ENCODE data around the gene HTR7. TPM values are rescaled to one million over a fixed set of nuclear protein-coding genes. Genes with fewer than 3 reads are reported as not detected.

HTR7 gene
- total RNA-seq, 1 experiment from 2014 or later: 0.12 TPM

DNA sequence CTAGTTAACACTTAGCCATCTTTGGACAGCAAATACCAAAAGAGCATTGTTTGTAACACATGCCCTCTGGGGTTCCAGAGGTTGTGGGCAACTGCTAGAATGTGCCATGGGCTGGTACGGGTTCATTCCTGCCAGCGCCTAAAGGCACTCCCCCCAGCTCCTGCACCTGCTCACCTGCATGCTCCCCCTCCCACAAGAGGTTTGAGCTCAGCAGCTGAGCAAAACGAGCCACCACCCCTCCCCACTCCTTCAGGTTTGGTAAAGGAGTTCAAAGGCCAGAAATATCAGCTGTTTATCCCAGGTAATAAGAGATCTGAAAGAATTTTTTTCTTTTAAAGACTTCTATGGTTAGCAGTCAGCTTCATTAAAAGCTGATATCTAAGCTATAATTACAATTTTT, 53.5 kb downstream of the HTR7 start:
- DNase-seq (ENCODE audit: low spot score): no peak

DNA sequence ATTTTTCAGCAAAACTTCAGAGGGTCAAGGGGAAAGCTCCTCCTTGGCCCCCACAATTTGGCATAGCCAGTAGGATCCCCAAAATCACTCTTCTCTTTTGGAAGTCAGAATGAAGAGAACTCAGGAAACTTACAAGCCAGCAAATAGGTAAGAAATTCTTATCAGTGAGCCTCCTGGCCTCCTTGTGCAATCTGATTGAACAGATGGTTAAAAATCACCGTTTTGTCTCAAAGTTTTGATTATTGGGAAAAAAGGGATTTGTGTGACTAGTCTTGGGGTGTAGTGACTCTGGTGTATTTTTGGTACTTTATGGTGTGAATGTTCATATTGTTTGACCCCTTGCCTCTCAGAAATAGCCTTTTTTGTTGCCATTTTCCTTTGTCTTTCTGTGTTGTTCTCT, 56.2 kb downstream of the HTR7 start:
- no peak for DNase-seq (ENCODE audit: low spot score)

DNA sequence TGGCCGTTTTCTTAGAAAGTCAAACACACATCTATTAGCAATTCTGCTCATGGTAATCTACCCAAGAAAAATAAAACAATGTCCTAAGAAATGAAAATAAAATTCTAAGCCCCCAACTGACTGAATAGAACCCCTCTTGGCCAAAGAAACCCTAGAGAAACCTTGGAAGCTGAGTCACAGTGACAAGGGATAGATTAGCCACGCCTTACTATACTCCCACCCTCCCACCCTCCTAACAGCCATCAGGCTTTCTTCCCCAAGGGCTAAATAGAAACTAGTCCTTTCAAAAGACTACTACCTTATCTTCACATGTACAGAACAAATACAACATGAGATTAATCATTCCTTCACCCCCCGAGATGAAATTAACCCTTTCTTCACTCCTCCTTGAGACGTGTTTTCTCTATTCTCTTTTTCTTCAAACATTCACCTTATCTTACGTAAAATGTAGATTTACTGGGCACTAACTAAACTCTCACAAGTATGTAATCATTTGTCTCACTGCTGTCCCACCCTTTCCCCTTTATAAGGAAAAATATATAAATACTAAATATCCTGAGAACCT, 57.5 kb downstream of the HTR7 start:
- DNase-seq (ENCODE audit: low spot score): no peak

DNA sequence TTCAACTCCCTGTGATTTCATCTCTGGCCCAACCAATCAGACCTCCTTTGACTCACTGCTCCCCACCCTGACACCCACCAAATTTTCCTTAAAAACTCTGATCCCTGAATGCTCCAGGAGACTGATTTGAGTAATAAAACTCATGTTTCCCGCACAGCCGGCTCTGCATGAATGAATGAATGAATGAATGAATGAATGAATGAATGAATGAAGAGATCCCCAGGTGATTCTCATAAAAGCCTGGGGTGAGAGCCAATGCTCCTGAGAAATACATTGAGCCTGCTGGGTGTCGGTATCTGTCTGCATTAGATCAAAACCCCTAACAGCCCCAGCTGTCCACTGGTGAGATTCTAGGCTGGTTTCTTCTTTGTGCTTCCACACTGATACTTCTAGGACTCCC, 58.7 kb downstream of the HTR7 start:
- no peak for DNase-seq (ENCODE audit: low spot score)

DNA sequence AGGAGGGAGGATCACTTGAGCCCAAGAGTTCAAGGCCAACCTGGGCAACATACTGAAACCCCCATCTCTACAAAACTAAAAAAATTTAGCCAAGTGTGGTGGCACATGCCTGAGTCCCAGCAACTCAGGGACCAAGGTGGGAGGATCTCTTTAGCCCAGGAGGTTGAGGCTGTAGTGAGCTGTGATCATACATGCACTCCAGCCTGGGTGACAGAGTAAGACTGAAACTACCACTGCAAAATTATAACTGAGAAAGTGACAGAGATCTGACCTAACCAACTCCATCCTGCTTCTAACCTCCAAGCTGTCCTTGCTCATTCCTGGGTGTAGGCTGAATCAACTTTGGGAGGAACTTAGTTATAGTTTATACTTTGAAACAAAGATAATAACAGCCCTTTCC, 59.4 kb downstream of the HTR7 start:
- no peak for DNase-seq (ENCODE audit: low spot score)

DNA sequence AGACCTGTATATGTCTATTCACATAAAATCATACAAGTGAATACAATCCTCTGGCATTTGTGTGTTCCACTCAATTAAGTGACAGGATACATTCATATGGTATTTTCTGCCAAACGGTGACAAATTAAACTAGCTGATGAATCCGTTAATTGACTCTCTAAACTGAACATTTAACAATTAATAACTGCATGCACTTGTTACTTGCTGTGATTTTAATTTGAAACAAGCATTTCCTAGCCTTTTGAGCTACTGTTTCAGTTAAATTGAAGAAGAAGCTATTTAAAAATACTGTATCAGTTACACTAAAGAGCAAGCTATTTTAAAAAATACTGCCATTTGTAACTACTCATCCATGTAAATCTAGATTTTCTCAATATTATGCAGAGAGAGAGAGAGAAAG, 67.4 kb downstream of the HTR7 start:
- no peak for DNase-seq (ENCODE audit: low spot score)

DNA sequence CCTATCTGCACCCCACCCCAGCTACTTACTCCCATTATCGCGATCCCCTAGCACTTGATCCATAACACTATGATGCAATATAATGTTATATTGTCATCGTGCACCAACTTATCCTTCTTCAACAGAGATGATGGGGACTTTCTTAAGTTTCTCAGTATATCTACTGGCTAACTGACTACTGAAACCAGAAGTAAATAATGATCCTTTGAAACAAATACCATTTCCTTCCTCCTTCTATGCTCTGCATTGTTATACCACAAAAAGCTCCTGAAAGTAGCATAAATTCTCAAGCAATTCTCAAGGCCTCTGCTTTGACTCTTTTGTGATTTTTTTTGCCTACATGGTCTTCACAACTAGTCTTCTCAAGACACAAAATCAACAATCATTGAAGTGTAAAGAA, 68.9 kb downstream of the HTR7 start:
- DNase-seq (ENCODE audit: low spot score): no peak

DNA sequence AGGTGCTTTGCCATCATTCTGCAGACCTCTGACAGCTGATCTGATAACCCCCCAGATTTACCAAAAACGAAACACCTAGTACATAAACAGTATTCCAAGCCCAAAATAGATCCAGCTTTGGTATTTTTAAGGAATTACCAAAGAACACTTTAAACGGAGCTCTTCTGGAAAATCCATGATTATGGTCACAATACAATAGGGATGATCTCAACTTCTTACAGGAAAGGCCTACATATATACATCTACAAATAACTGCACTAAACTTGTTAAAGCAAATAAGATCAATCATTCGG, 69.7 kb downstream of the HTR7 start:
- no peak for DNase-seq (ENCODE audit: low spot score)

DNA sequence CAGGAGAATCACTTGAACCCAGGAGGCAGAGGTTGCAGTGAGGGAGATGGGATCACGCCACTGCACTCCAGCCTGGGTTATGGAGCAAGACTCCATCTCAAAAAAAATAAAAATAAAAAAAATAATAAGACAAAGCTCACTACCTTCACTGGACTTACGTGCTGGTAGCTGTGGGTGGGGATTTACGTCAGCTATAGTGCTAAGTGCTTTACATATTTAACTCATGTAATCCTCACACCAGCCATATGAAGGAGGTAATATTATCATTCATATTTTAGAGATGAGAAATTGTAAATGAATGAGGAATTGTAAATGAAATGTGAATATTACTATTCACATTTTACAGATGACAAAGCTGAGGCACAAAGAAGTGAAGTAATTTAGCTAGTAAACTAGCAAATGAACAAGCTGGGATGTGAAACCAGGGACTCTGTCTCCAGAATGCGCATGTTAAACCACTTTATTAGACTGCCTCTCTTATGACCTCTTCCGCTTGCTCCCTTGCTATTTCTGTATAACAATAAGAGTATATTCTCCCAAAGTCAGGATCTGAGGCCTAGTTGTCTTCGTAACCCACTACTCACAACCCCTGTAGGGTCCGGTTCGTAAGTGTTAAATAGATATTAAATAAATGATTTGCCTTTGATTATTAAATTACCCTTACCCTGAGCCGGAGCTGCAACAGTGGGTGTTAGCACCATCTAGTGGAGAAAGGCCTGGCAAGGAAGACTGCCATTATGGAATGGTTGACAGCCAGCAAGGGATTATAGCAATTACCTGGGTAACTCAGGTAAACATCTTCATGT, 70.2 kb downstream of the HTR7 start:
- DNase-seq (ENCODE audit: low spot score): peak; percentile 22

DNA sequence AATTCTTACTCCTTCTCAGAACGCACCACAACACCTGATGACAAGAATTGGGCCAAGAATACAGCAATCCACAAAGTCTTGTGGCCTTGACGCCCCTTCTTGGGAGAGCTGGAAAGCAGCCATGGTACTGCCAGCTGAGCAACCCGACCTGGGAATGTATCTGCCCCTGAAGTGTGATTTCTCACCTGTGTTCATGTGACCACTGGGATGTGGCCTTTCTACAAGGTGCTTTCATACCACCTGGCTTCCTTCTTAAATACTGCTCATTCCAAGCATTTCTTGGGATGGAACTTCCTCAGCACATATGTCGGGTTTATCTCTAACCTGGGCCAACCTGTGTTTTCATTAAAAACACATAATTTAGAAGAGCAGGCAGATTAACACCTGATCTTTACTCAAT, 72.1 kb downstream of the HTR7 start:
- no peak for DNase-seq (ENCODE audit: low spot score)

DNA sequence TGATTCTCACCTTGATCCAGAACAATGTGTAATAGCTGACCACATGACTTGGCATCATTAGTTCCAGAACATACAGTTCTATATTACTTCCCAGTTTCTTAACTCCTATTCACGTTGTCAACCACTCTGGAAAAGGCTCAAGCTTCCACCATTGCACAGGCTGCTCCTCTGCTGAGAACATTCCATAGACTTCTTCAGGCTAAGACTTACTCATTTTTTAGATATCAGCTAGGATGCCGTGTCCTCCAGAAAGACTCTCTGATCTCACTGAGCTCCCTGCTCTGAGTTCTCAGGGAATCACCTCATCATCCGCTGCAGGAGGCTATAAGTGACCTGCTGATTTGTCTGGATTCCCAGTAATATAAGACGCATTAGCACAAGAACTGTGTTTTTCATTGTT, 73.1 kb downstream of the HTR7 start:
- DNase-seq (ENCODE audit: low spot score): no peak

DNA sequence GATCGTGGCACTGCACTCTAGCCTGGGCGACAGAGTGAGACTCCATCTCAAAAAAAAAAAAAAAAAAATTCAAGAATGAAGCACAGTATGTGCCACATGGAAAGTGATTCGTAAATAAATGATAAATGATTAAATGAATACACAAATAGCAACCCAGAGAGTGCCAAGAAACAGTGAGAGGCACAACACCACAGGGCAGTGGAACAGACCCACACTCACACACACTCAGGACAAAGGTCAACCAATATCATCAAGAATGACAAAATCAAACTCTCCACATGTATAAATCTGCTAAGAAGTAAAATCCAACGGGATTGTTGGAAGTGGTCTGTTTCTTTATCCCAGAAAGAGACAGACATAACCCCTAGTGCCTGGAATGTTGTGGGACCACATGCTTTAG, 77.4 kb downstream of the HTR7 start:
- no peak for DNase-seq (ENCODE audit: low spot score)

DNA sequence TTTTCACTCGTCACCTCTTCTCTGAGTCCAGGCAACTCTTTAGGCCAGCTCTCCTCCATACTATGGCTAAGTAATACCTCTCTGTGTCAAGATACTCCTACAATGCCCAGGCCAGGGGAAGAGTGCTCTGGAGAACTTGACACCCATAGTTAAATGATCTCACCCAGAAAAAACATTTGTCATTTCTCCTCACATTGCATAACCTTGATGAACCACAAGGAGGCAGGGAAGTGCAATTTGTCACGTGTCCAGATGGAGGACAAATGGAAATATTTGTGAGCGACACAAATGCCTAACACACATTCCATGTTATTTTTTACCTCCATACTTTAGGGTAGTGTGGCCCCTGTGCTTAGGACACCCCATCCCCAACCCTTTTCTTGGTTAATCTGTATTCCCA, 78.3 kb downstream of the HTR7 start:
- DNase-seq (ENCODE audit: low spot score): no peak

DNA sequence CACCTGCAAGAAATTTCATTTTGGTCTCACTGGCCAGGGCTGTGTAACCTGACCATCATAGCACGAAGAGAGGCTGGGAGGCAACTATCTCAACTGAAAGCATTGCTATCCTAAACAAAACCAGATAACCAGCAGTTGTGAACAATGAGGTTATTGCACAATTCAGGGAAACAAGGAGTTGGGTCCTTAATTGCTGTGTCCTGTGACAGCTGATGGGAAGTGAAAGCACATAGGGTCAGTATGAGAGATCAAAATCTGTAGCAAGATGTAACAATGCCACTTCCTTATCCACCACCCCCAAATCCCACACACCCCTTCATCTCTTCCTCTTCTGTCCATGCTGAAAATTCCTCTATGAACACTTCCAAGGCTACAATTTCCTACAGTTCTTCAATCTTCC, 80.2 kb downstream of the HTR7 start:
- DNase-seq (ENCODE audit: low spot score): no peak

DNA sequence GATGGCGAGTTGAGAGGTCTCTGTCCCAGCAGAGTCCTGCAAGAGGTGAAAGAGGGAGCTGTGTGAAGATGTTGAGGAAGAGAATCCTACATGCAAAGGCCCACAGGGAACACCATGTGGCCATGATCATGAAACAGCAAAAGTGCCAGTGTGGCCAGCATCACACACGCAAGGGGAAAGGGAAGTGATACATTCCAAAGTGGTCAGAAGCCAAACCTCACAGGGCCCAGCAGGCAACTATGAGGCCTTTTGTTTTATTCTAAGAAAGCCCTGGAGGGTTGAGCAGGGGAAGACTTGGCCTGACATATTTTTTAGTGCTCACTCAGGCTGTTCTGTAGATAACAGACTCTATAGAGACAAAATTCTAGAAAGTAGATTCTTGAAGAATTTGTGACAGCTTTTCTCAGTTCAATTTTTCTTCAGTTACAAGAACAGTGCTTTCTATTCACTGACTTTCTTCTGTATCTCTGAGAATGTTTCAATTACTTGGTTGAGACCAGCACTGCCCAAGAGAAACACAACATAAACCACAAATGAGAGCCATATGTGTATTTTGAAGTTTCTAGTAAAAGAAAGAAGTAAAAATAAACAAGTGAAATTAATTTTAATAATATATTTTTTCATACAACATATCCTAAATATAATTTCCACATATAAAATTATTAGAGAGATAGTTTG, 82.3 kb downstream of the HTR7 start:
- DNase-seq (ENCODE audit: low spot score): no peak

DNA sequence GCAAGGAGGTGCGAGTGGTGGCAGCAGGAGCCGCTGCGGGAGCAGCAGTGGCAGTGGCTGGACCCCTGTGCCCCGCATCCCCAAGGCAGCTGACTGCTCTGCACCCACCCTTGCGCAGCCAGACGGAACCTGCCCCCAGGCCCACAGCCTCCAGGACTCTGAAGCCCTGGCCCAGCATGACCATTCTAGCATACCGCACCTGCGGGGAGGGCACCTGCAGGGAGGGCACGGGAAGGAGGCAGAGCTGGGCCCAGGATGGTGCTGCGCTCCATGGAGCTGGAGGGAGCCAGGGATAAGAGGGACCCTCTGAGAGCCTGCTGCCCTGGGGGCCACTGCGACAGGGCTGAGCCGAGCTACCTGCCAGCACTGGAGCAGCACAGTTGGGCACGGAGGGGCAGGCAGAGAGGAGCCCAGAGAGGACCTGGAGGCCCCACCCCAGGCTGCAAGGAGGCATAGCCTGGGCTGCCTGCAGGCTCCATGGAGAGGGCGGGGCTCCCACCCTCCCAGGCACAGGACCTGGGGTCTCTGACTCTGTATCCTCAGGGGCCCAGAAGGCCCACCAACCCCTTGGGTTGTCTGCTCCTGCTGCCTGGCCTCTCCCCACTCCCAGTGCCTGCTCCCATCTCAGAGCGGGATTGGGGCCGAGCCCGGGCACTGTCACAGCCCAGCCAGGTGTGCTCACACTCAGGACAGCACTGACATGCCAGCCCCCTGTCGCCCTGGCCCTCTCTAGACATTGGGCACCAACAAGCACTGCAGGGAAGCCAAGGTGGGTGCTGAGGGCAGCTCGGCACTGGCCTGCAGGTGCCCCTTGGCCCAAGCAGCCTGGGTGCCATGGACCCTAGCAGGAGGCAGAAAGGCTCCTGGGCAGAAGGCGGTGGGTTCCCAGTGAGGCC, 87.6 kb downstream of the HTR7 start:
- no peak for DNase-seq (ENCODE audit: low spot score)

DNA sequence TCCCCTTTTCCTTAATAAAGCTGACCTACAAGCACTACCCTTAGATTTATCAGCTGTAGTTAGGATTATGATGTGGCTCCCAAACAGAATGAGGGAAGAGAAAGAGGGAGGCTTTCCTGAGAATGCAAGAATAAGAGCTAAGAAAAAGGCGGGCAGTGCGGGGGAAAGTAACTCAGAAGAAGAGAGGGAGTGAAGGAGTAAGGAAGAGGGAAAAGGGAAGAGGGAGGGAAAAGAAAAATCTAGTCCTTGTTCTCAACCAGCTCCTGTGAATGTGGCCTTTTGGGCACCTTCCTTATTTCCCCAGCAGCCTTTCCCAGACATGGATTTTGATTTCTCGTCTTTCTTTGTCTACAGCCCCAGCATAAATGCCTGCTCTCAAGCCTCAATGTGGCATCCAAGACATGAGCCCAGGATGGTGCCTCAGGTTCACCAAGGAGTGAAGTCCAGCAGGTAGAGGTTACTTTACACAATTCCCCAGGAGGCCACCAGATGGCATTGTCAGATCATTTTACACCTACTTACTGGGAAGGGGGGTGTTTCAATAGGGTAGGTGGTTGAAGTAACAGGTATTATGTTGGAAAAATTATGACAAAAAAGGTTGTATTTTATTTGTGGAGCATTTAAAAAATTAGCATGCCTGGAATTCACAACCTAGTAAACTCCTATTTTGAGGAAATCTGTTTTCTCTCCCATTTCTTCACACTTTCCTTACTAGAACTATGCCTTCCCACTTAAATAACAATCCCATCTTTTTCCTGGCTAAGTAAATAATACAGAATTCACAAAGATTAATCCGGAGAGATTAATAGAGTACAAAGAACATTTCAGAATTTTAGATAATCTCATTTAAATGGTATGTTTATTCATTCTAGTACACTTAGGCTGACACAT, 106.5 kb downstream of the HTR7 start:
- peak; percentile 59 for DNase-seq (ENCODE audit: low spot score)

DNA sequence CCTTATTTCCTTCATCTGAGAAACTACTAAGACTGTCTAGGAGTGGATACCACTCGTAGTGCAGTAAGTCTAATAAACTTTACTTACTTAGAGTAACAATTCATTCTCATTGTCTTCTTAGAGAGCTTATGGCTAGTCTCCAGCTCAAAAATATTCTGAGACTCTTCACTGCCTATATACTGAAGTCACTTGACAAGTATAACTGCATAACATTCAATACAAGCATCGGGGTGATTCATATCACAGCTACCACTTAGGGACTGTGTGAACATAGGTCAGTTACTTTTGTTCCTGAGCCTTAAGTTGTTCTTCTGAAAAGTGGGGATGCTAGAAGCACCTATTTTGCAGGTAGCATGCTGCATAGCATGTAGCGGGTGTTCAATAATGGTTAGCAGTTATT, 111.0 kb downstream of the HTR7 start:
- no peak for DNase-seq (ENCODE audit: low spot score)

DNA sequence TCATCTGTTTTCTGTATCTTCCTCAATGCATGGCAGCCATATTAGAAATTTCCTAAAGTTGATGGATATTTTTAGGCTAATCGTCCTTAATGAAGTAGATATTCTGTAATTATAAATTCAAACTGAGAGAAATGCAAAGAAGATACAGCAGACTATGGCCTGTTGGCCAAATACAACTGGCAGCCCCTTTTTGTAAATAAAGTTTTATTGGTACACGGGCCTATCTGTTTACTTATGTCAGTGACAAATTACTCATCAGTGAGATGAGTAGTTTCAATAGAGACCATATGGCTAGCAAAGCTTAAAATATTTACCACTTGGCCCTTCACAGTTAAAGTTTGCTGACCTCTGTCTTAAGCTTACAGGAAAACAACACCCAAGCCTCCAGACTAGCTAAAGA, 112.3 kb downstream of the HTR7 start:
- DNase-seq (ENCODE audit: low spot score): no peak

DNA sequence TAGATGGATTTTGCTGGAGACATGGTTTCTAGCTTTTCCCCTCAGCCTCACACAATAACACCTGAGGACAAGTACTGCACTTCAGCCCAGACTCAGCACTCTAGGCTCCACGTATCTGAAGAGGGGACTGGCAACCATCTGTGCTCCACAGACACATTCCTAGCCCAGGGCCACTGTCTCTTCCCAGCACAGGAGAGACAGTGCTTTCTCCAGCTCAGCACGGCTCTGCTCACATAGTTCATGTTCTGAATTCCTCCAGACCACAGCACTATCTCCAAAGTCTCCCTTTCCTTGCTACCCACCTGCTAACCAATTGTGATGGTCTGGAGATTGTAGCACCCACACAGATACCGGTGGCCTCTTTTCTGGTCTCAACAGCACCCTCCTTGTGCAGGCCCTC, 114.5 kb downstream of the HTR7 start:
- DNase-seq (ENCODE audit: low spot score): no peak

DNA sequence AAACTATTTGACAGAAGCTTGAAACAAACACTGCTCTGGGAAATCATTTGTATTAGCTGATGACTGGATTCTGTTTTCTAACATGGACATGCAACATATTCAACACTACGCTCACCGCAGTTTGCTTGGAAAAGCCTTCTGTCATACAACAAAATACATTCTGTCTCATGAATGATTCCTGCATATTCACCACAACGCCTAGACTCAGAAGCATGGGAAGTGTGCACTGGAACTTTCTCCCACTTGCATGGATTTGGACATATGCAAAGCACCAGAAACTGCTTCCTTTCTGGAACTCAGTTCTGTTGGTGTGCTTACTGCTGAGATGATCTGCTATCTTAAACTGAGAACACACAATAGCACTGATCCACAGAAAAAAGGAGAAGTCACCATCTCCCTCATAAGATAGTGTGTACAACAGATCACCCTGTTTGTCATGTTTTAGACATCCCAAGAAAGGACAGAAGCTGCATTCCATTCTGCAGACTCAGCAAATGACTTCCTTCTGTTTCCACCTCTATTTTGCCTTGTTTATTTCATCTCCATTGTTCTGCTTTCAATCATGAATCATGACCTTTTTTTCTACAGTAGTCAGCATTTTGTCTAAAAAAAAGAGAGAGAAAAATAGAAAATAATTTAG, 115.8 kb downstream of the HTR7 start:
- DNase-seq (ENCODE audit: low spot score): peak; percentile 57
